ENCODE results near the gene BOD1.
"Not testable (repeated sequence)": the region's sequence is repeated elsewhere in the genome, so short reads cannot be mapped to it uniquely, and the experiment has no call there.

The BOD1 gene

GRCh38 chr5:173590436-173591055, 25.9 kb downstream of the BOD1 start:
- DNase-seq (ENCODE audit: insufficient read length, low spot score) (no peak), FAIRE-seq (no peak)
- TF ChIP-seq POLR2A (IDR thresholded peaks at IDR 0.05; ENCODE audit: low read depth, low read length), result no peak

- not testable (repeated sequence) for FAIRE-seq
Measured at GRCh38 chr5:173586133-173586532, 30.3 kb downstream of the BOD1 start.

GRCh38 chr5:173583346-173583745, 33.1 kb downstream of the BOD1 start:
- no peak for TF ChIP-seq POLR2A (IDR thresholded peaks at IDR 0.05; ENCODE audit: low read depth, low read length)
- DNase-seq (ENCODE audit: insufficient read length, low spot score) (no peak), FAIRE-seq (no peak)

More at GRCh38 chr5:173586133-173586532, 30.3 kb downstream of the BOD1 start:
- not testable (repeated sequence) for DNase-seq (ENCODE audit: insufficient read length, low spot score)

- DNase-seq (ENCODE audit: insufficient read length, low spot score) (no peak), FAIRE-seq (no peak)
- TF ChIP-seq POLR2A (IDR thresholded peaks at IDR 0.05; ENCODE audit: low read depth, low read length), result no peak
Measured at GRCh38 chr5:173582216-173583111, 34.0 kb downstream of the BOD1 start.

GRCh38 chr5:173581408-173582215, 34.8 kb downstream of the BOD1 start:
- no peak for TF ChIP-seq POLR2A (IDR thresholded peaks at IDR 0.05; ENCODE audit: low read depth, low read length)
- DNase-seq (ENCODE audit: insufficient read length, low spot score) (peak; percentile 35), FAIRE-seq (no peak)

GRCh38 chr5:173578947-173579615, 37.4 kb downstream of the BOD1 start:
- DNase-seq (ENCODE audit: insufficient read length, low spot score) (no peak), FAIRE-seq (no peak)
- no peak for TF ChIP-seq POLR2A (IDR thresholded peaks at IDR 0.05; ENCODE audit: low read depth, low read length)

DNA sequence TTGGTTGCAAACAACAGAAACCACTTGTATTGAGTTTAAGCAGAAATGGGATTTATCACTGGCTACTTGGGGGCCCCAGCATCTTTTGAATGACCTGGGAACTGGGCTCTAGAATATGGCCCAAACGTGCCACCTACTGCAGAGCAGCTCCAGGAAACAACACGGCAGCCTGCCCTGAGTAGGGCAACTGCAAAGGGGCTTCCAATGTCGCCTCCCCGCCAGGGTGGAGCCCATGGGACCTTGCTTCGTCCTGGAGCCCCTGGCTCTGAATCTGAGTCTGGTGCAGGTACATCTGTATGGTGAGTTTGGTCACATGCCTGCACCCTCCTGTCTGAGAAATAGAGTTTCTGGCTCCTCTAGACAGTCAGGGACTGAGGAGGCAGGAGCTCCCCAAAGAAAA, 38.6 kb downstream of the BOD1 start:
- FAIRE-seq (no peak), DNase-seq (ENCODE audit: insufficient read length, low spot score) (no peak)
- no peak for TF ChIP-seq POLR2A (IDR thresholded peaks at IDR 0.05; ENCODE audit: low read depth, low read length)

DNA sequence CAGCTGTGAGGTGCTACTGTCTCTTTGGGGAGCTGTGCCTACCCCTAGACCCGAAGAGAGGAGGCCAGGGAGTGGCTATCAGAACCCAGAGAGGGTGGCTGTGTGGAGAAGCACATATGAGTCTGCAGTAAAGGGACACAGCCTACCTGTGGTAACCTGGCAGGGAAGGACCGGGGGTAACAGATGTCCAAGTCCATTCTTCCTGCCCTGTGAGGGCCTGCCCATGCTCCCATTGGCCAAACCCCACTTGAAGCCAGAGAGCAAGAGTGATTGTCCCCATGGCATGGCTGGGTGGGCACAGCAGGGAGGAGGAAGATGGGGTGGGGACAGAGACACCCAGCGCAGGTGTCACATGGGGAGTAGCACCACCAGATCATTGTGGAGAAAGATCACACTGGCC, 39.3 kb downstream of the BOD1 start:
- no peak for DNase-seq (ENCODE audit: insufficient read length, low spot score)
- FAIRE-seq, result no peak
- no peak for TF ChIP-seq POLR2A (IDR thresholded peaks at IDR 0.05; ENCODE audit: low read depth, low read length)

- DNase-seq (ENCODE audit: insufficient read length, low spot score) (no peak), FAIRE-seq (no peak)
- TF ChIP-seq POLR2A (IDR thresholded peaks at IDR 0.05; ENCODE audit: low read depth, low read length), result no peak
Measured at GRCh38 chr5:173575985-173576384, 40.5 kb downstream of the BOD1 start.

GRCh38 chr5:173574983-173575382, 41.5 kb downstream of the BOD1 start:
- DNase-seq (ENCODE audit: insufficient read length, low spot score), result no peak
- no peak for FAIRE-seq
- TF ChIP-seq POLR2A (IDR thresholded peaks at IDR 0.05; ENCODE audit: low read depth, low read length), result no peak

- DNase-seq (ENCODE audit: insufficient read length, low spot score) (peak; percentile 82), FAIRE-seq (no peak)
- no peak for TF ChIP-seq POLR2A (IDR thresholded peaks at IDR 0.05; ENCODE audit: low read depth, low read length)
Measured at GRCh38 chr5:173573126-173573960, 43.1 kb downstream of the BOD1 start.

DNA sequence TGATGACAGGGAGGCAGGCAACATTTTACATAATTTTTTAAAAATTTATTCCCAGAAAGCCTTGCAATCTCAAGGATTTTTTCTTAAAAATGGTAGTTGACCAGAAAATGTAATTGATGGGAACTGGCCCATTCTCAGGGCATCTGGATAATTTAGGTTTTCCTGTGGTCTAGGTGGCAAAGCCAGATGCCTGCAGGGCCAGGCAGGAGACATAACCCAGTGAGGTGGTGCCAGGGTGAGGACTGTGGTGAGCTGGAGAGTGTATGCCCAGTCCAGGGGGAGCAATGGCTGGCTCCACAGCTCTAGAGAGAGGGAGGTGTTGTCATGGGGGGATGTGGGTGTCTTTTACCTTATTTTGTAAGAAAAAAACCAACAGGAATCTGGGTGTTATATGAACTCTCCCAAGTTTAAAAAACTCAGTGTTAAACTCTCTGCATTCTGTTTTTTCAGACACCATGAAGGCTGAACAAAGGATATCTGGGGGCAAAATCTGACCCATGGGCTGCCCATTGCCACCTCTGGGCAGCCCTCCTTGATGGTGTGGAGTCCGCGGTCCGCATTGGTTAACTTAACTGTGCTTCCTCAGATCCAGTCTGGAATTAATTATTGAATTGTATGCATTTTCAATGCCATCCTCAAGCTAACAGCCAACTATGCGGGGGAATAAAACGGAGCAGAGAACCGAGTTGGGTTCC, 43.9 kb downstream of the BOD1 start:
- FAIRE-seq (no peak), DNase-seq (ENCODE audit: insufficient read length, low spot score) (no peak)
- no peak for TF ChIP-seq POLR2A (IDR thresholded peaks at IDR 0.05; ENCODE audit: low read depth, low read length)

All from H54 (cell line).